ENCODE data around the gene PRRT1B. TPM values are rescaled to one million over a fixed set of nuclear protein-coding genes. Genes with fewer than 3 reads are reported as not detected.

The PRRT1B gene
- total RNA-seq, 6 experiments from 2014 or later = not detected

DNA sequence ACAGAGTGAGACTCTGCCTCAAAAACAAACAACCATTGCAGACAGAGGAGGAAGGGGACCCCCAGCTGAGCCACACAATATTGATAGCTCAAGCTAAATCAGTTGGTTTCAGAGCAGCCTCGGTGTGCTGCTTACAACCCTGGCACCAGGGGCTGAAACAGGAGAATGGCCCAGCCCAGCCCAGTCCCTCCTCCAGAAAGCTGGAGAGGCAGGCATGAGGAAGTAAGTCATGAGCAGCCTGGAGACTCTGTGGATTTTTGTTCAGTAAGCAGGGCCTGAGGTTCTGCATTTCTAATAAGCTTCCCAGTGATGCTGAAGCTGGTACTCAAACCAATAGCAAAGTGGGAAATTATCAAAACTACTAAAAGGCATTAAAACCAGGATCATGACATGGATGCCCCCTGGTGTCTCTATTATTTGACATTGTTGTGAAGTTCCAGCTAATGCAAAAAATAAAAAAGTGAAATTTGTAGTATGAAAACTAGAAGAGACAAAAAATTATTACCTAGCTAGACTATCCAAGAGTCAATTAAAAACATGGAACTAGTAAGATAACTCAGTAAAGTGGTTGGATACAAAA, 14.2 kb downstream of the PRRT1B start:
- Mint-ChIP-seq H3K36me3 (ENCODE audit: low read depth) (peaks cover 4% of the 10 kb centered on the region; the same call in 1 of the 2 replicates), H3K27me3 (ENCODE audit: insufficient read depth) (peaks cover 4% of the 10 kb centered on the region; the same call in 1 of the 2 replicates)

DNA sequence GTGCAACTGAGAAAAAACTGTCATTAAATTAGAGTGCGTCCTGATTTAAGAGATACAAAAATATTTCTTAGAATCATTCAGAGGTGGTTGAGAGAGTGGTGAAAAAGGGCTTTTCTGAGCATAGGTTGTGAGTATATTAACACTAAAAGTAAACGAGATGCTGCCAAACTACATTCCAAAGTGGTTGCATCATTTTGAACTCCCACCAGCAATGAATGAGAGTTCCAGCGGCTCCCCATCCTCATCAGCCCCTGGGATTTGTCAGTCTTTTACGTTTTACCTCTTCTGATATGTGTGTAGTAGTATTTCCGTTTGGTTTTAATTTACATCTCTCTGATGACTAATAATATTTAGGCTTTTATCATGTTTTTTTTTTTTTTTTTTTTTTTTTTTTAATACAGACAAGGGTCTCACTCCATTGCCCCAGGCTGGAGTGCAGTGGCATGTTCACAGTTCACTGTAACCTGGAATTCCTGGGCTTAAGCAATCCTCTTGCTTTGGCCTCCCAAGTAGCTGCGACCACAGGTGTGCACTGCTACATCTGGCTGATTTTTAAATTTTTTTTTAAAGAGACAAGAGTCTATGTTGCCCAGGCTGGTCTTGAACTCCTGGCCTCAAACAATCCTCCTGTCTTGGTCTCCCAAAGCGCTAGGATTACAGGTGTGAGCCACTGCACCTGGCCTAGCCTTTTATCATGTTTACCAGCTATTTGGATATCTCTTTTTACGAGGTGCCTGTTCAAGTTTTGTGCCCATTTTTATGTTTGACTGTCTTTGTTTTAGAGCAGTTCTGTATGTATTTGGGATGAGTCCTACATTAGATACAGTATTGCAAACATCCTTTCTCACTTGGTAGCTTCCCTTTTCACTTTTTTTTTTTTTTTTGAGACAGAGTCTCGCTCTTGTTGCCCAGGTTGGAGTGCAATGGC, 17.0 kb downstream of the PRRT1B start:
- Mint-ChIP-seq H3K36me3 (ENCODE audit: low read depth) (peaks cover 4% of the 10 kb centered on the region; the same call in 1 of the 2 replicates), H3K9me3 (peaks cover 18% of the 10 kb centered on the region), H3K4me1 (ENCODE audit: low read depth) (no peaks in the 10 kb centered on the region), H3K27me3 (ENCODE audit: insufficient read depth) (no peaks in the 10 kb centered on the region; the same call in 1 of the 2 replicates), H3K27ac (no peak overlapping the region), H3K4me3 (no peak overlapping the region)
- TF ChIP-seq, protein P1, sequence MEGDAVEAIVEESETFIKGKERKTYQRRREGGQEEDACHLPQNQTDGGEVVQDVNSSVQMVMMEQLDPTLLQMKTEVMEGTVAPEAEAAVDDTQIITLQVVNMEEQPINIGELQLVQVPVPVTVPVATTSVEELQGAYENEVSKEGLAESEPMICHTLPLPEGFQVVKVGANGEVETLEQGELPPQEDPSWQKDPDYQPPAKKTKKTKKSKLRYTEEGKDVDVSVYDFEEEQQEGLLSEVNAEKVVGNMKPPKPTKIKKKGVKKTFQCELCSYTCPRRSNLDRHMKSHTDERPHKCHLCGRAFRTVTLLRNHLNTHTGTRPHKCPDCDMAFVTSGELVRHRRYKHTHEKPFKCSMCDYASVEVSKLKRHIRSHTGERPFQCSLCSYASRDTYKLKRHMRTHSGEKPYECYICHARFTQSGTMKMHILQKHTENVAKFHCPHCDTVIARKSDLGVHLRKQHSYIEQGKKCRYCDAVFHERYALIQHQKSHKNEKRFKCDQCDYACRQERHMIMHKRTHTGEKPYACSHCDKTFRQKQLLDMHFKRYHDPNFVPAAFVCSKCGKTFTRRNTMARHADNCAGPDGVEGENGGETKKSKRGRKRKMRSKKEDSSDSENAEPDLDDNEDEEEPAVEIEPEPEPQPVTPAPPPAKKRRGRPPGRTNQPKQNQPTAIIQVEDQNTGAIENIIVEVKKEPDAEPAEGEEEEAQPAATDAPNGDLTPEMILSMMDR (IDR thresholded peaks at IDR 0.05) = no peak
- DNase-seq = no peak

More for the DNA sequence above, 14.2 kb downstream of the PRRT1B start:
- H3K9me3 Mint-ChIP-seq = peaks cover 18% of the 10 kb centered on the region
- no peak overlapping the region for H3K27ac Mint-ChIP-seq
- H3K4me1 Mint-ChIP-seq (ENCODE audit: low read depth) = no peaks in the 10 kb centered on the region
- DNase-seq = no peak
- no peak overlapping the region for H3K4me3 Mint-ChIP-seq
- TF ChIP-seq, protein P1 (IDR thresholded peaks at IDR 0.05) = peak; percentile 24; the same call in 1 of the 2 replicates

DNA sequence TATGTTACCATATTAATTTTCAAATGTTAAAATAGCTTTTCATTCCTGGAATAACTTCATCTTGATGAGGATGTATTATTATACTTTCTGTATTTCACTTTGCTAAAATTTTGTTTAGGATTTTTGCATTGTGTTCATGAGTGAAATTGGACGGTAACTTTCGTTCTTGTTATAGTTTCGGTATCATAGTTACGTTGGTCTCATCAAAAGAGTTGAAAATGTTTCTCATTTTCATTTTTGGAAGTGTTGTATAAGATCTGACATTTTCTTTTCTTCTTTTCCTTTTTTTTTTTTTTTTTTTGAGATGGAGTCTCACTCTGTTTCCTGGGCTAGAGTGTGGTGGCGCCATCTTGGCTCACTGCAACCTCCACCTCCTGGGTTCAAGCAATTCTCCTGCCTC, 20.0 kb downstream of the PRRT1B start:
- H3K27ac Mint-ChIP-seq = no peak overlapping the region
- TF ChIP-seq, protein P1 (IDR thresholded peaks at IDR 0.05) = no peak

DNA sequence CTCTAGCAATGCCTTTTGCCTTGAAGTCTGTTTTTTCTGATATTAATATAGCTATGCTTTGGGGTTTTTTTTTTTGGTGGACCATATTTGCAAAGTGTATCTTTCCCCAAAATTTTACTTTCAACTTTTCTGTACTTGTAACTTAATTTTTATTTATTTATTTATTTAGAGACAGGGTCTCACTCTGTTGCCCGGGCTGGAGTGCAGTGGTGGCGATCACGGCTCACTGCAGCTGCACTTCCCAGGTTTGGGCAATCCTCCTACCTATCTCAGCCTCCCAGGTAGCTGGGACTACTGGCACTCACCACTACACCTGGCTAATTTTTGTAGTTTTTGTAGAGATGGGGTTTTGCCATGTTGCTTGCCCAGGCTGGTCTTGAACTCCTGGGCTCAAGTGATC, 20.8 kb downstream of the PRRT1B start:
- TF ChIP-seq, protein P1 (IDR thresholded peaks at IDR 0.05) = no peak
- Mint-ChIP-seq H3K27me3 (ENCODE audit: insufficient read depth) (no peaks in the 10 kb centered on the region; the same call in none of the 2 replicates), H3K9me3 (peaks cover 9% of the 10 kb centered on the region), H3K36me3 (ENCODE audit: low read depth) (no peaks in the 10 kb centered on the region; the same call in 1 of the 2 replicates), H3K4me3 (no peak overlapping the region), H3K27ac (no peak overlapping the region), H3K4me1 (ENCODE audit: low read depth) (no peaks in the 10 kb centered on the region)
- no peak for DNase-seq

More for the DNA sequence above, 20.0 kb downstream of the PRRT1B start:
- DNase-seq = no peak
- H3K9me3 Mint-ChIP-seq = peaks cover 14% of the 10 kb centered on the region
- H3K4me1 Mint-ChIP-seq (ENCODE audit: low read depth) = no peaks in the 10 kb centered on the region
- H3K4me3 Mint-ChIP-seq = no peak overlapping the region
- no peaks in the 10 kb centered on the region; the same call in 1 of the 2 replicates for H3K36me3 Mint-ChIP-seq (ENCODE audit: low read depth)
- H3K27me3 Mint-ChIP-seq (ENCODE audit: insufficient read depth) = no peaks in the 10 kb centered on the region; the same call in none of the 2 replicates

DNA sequence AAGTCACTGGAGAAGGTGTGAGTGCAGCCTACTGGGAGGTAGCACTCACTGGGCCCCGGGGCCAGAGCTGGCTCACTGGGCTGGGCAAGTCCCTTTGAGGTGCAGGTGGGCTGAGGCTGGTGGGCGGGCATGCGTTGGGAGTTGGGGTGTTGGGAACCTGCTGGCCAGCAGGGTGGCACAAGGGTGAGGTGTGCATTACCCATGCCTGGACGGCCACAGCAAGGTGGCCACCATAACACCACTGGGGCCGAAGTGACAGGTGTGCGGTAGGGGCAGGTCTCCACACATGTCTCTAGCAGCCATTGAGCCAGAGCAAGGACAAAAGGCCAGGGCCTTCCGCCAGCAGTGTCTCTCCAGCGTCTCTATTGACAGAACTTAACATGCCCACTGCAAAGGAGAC, 22.6 kb downstream of the PRRT1B start:
- no peaks in the 10 kb centered on the region for H3K4me1 Mint-ChIP-seq (ENCODE audit: low read depth)
- DNase-seq = no peak
- H3K4me3 Mint-ChIP-seq = no peak overlapping the region
- peaks cover 4% of the 10 kb centered on the region for H3K9me3 Mint-ChIP-seq
- TF ChIP-seq, protein P1 (IDR thresholded peaks at IDR 0.05) = no peak
- no peaks in the 10 kb centered on the region; the same call in 1 of the 2 replicates for H3K36me3 Mint-ChIP-seq (ENCODE audit: low read depth)
- H3K27ac Mint-ChIP-seq = no peak overlapping the region
- no peaks in the 10 kb centered on the region; the same call in none of the 2 replicates for H3K27me3 Mint-ChIP-seq (ENCODE audit: insufficient read depth)

Measured in HFFc6 (cell line).